HCT116 (cell line): ENCODE results near the gene KLK6. TPM values are rescaled to one million over a fixed set of nuclear protein-coding genes. Genes with fewer than 3 reads are reported as not detected.

ENCODE experiments used
- ATAC-seq: fragments of 200-7000 bp; cut with Tn5 transposase; 2 replicates; pipeline ENCODE4 v1.9.1; 2020; ENCODE audit warnings: mild to moderate bottlenecking, moderate library complexity
- BruUV-seq: library from RNA; stranded (reverse); fragments of 400-500 nt; replicated peaks from 2 replicates; lab custom pipeline; 2021; lab: Mats Ljungman, UMichigan
- CTCF ChIA-PET: fragments of 300-600 bp; sonication (Branson Sonifier 250); formaldehyde crosslinking; loops from one replicate; lab custom pipeline; 2021; ENCODE audit warnings: antibody characterized with exemption; lab: Charles Lee
- POLR2A ChIA-PET: fragments of 300-600, 350-600 bp; sonication (Branson Sonifier 250); formaldehyde crosslinking; loops from one replicate; lab custom pipeline; 2021; ENCODE audit warnings: antibody characterized with exemption; lab: Charles Lee
- RAD21 ChIA-PET, 2 experiments: fragments of 300-600 bp; sonication (Branson Sonifier 250); formaldehyde crosslinking; loops; one replicate each; lab custom pipeline; 2023; ENCODE audit warnings: low total read pairs in 2 of 2; ENCODE audit not compliant: uncharacterized antibody in 2 of 2, unreplicated experiment in 2 of 2, low non-redundant PET in 1 of 2; lab: Charles Lee
- DNase-seq: peaks from one replicate; pipeline ENCODE4 v3.0.0-alpha.2; 2010; ENCODE audit warnings: low read depth, low spot score
- H2AFZ ChIP-seq: fragments of 200-600 bp; shearing (Covaris generic), sonication (generic); 2 replicates; pipeline ENCODE4 v1.6.1; 2017; ENCODE audit warnings: low read depth, mixed run types, mixed read lengths, antibody characterized with exemption, low read length; ENCODE audit not compliant: poor library complexity, severe bottlenecking
- H3K27ac ChIP-seq: 2 replicates; pipeline ENCODE4 v1.5.1; 2012; ENCODE audit warnings: low read depth, low read length
- H3K27me3 ChIP-seq: fragments of 200-600 bp; sonication (generic); 2 replicates; pipeline ENCODE4 v1.6.1; 2016; ENCODE audit warnings: mixed run types, low read length, mixed read lengths; ENCODE audit not compliant: insufficient read depth
- H3K36me3 ChIP-seq, 2 experiments: fragments of 200-500 bp in 1 of 2; fragments of 200-600 bp in 1 of 2; sonication (Bioruptor generic) in 1 of 2; sonication (generic) in 1 of 2; 2 replicates each; pipeline versions ENCODE4 v1.5.1 to v1.6.1; 2014 to 2016; ENCODE audit warnings: low read length in 2 of 2, inconsistent platforms in 1 of 2, mixed read lengths in 1 of 2, mixed run types in 1 of 2; ENCODE audit not compliant: insufficient read depth in 2 of 2, control insufficient read depth in 1 of 2
- H3K4me1 ChIP-seq, 2 experiments: fragments of 200-600 bp in 1 of 2; sonication (generic) in 1 of 2; 2 replicates each; pipeline versions ENCODE4 v1.5.1 to v1.6.1; 2012 to 2017; ENCODE audit warnings: low read length in 2 of 2, inconsistent platforms in 1 of 2, mild to moderate bottlenecking in 1 of 2, mixed read lengths in 1 of 2, mixed run types in 1 of 2, moderate library complexity in 1 of 2; ENCODE audit not compliant: insufficient read depth in 2 of 2, control insufficient read depth in 1 of 2
- H3K4me2 ChIP-seq: fragments of 200-600 bp; sonication (generic); 2 replicates; pipeline ENCODE4 v1.6.1; 2017; ENCODE audit warnings: mixed run types, low read length, mixed read lengths
- H3K4me3 ChIP-seq, 2 experiments: fragments of 200-600 bp in 1 of 2; sonication (generic) in 1 of 2; replicated peaks in 1 of 2; 2 replicates each; pipeline ENCODE4 v1.5.1; 2011 to 2016; ENCODE audit warnings: low read length in 2 of 2, control low read depth in 1 of 2, low read depth in 1 of 2, mild to moderate bottlenecking in 1 of 2, mixed read lengths in 1 of 2, mixed run types in 1 of 2
- H3K79me2 ChIP-seq: fragments of 200-600 bp; sonication (generic); 2 replicates; pipeline ENCODE4 v1.6.1; 2017; ENCODE audit warnings: mild to moderate bottlenecking, mixed run types, low read length, moderate library complexity, mixed read lengths; ENCODE audit not compliant: insufficient read depth
- H3K9ac ChIP-seq: fragments of 200-600 bp; sonication (generic); 2 replicates; pipeline ENCODE4 v1.6.1; 2016; ENCODE audit warnings: low read length, mixed read lengths
- H3K9me2 ChIP-seq: fragments of 200-600 bp; sonication (generic), shearing (Covaris generic); 2 replicates; pipeline ENCODE4 v1.6.1; 2017; ENCODE audit warnings: mixed run types, mild to moderate bottlenecking, moderate library complexity; ENCODE audit not compliant: insufficient read depth
- H3K9me3 ChIP-seq, 2 experiments: fragments of 200-500 bp in 1 of 2; fragments of 200-600 bp in 1 of 2; sonication (Bioruptor generic) in 1 of 2; sonication (generic) in 1 of 2; 2 replicates each; pipeline ENCODE4 v1.6.1; 2014 to 2017; ENCODE audit warnings: low read length in 2 of 2, mixed read lengths in 2 of 2, inconsistent platforms in 1 of 2, low read depth in 1 of 2, mild to moderate bottlenecking in 1 of 2, mixed run types in 1 of 2, moderate library complexity in 1 of 2; ENCODE audit not compliant: control insufficient read depth in 1 of 2, insufficient read depth in 1 of 2
- H4K20me1 ChIP-seq: fragments of 200-600 bp; sonication (generic), shearing (Covaris generic); 2 replicates; pipeline ENCODE4 v1.6.1; 2017; ENCODE audit warnings: mixed run types, mild to moderate bottlenecking, moderate library complexity; ENCODE audit not compliant: insufficient read depth
- CEBPB ChIP-seq: IDR thresholded peaks from 2 replicates; pipeline ENCODE4 v1.6.1; 2012; ENCODE audit warnings: low read depth
- EGR1 ChIP-seq: IDR thresholded peaks from 2 replicates; pipeline ENCODE4 v1.6.1; 2012; ENCODE audit warnings: low read depth
- FOSL1 ChIP-seq: IDR thresholded peaks from 2 replicates; pipeline ENCODE4 v1.6.1; 2012; ENCODE audit warnings: low read depth
- POLR2A ChIP-seq: IDR thresholded peaks from 2 replicates; pipeline ENCODE4 v1.7.0; 2011; ENCODE audit warnings: borderline replicate concordance; ENCODE audit not compliant: insufficient read depth, insufficient read length; ENCODE audit errors: extremely low read depth
- POLR2AphosphoS5 ChIP-seq: IDR thresholded peaks from 2 replicates; pipeline ENCODE4 v1.6.1; 2011; ENCODE audit warnings: mild to moderate bottlenecking, low read depth, low read length, moderate library complexity
- RAD21 ChIP-seq: IDR thresholded peaks from 2 replicates; pipeline ENCODE4 v1.6.1; 2012; ENCODE audit warnings: low read depth, mild to moderate bottlenecking
- REST ChIP-seq: IDR thresholded peaks from 2 replicates; pipeline ENCODE4 v1.6.1; 2012; ENCODE audit warnings: low read depth
- ZFX ChIP-seq: fragments of 450-650 bp; IDR thresholded peaks from 2 replicates; pipeline ENCODE4 v1.6.1; 2017
- ZNF274 ChIP-seq: fragments of 200-500 bp; sonication (Bioruptor generic); IDR thresholded peaks from 2 replicates; pipeline ENCODE4 v1.6.1; 2014; ENCODE audit warnings: mild to moderate bottlenecking, low read depth, low read length, inconsistent platforms
- intact Hi-C: fragments of 100-400 bp; cut with micrococcal nuclease; formaldehyde crosslinking; loops from 2 replicates; pipeline ENCODE4 v1.10.0; 2022
- total RNA-seq: library from RNA; stranded (reverse); gene quantifications from one replicate; pipeline ENCODE4 v1.2.1, GENCODE V29; 2021; ENCODE audit not compliant: unreplicated experiment
- TF ChIP-seq, protein P1 (sequence below): IDR thresholded peaks from 2 replicates; pipeline ENCODE4 v1.6.1; 2012

The KLK6 gene
- total RNA-seq, 1 experiment from 2014 or later: 40.5 TPM

- Histone ChIP-seq H2AFZ (no peak overlapping the region), H4K20me1 (no peaks in the 10 kb centered on the region), H3K4me1 (peaks cover 8 to 58% of the 10 kb centered on the region in 2 experiments), H3K4me3 (no peak overlapping the region), H3K9me2 (no peaks in the 10 kb centered on the region), H3K79me2 (no peaks in the 10 kb centered on the region), H3K36me3 (no peaks in the 10 kb centered on the region), H3K9me3 (no peaks in the 10 kb centered on the region), H3K9ac (no peak overlapping the region), H3K27ac (no peak overlapping the region), H3K4me2 (no peak overlapping the region), H3K27me3 (no peaks in the 10 kb centered on the region)
- no TSS peak for BruUV-seq
- ChIA-PET RAD21 (no interaction called here), POLR2A (interaction anchor here (1.0 kb wide), 1 partner anchor 12 kb away, joined by 5 read pairs; no protein-coding TSS in a partner anchor), CTCF (interaction anchor here (0.9 kb wide), 1 partner anchor 92 kb away, joined by 3 read pairs; no protein-coding TSS in a partner anchor)
- TF ChIP-seq ZNF274 (no peak), POLR2A (no peak), REST (no peak), FOSL1 (no peak)
- intact Hi-C loops: no loop called here
- DNase-seq (no peak), ATAC-seq (no peak)
Measured at GRCh38 chr19:51014242-51014641, 44.9 kb upstream of the KLK6 start.

DNA sequence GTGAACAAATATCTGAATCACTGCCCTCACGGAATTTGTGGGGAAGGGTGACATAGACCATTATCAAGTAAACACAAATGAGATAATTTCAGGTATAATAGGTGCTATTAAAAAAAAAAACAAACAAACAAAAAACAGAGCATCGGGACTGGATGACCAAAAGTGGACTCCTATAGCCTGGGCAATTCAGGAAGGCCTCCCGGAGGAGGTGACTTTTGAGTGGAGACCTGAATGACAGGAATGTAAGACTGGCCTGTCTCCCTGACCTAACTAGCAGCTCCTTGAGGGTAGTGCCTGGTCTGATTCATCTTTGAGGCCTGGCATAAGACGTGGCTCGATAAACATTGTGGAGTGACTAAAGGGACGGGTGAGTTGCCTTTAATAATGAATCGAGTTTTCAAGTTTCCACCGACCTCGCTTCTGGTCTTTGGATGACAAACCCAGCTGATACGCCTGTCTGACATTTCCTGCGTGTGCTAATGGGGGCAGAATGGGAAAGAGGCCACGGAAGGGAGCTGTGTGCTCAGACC lies 43.3 kb upstream of the KLK6 start:
- H3K36me3 ChIP-seq: no peaks in the 10 kb centered on the region
- no peak overlapping the region for H3K9ac ChIP-seq
- H3K4me3 ChIP-seq: no peak overlapping the region
- POLR2A ChIA-PET: interaction anchor here (0.7 to 1.2 kb wide), 2 partner anchors 12 to 208 kb away, joined by 3 read pairs; partner anchors contain the start of gene KLK8
- ATAC-seq (no peak), DNase-seq (no peak)
- no peaks in the 10 kb centered on the region for H3K9me2 ChIP-seq
- H4K20me1 ChIP-seq: no peaks in the 10 kb centered on the region
- intact Hi-C loops: no loop called here
- no peak overlapping the region for H3K27ac ChIP-seq
- no peaks in the 10 kb centered on the region for H3K27me3 ChIP-seq
- no peaks in the 10 kb centered on the region for H3K79me2 ChIP-seq
- no peaks in the 10 kb centered on the region for H3K9me3 ChIP-seq
- H2AFZ ChIP-seq: no peak overlapping the region
- CTCF ChIA-PET: interaction anchor here (1.2 kb wide), 1 partner anchor 8 kb away, joined by 4 read pairs; no protein-coding TSS in a partner anchor
- H3K4me1 ChIP-seq: peaks cover 2 to 43% of the 10 kb centered on the region in 2 experiments
- TF ChIP-seq CEBPB: no peak
- no peak for TF ChIP-seq EGR1
- TF ChIP-seq, protein P1, sequence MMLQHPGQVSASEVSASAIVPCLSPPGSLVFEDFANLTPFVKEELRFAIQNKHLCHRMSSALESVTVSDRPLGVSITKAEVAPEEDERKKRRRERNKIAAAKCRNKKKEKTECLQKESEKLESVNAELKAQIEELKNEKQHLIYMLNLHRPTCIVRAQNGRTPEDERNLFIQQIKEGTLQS: no peak
- TF ChIP-seq POLR2AphosphoS5: no peak
- TF ChIP-seq REST: no peak
- TF ChIP-seq RAD21: no peak
- TF ChIP-seq ZFX: no peak
- TF ChIP-seq FOSL1: no peak
- TF ChIP-seq ZNF274: no peak
- no peak overlapping the region for H3K4me2 ChIP-seq
- no TSS peak for BruUV-seq
- RAD21 ChIA-PET: no interaction called here
